CD14-positive monocyte (primary cell): Measurements from ENCODE around the gene FBXO31. TPM values are rescaled to one million over a fixed set of nuclear protein-coding genes. Genes with fewer than 3 reads are reported as not detected.

Experiments used
- DNase-seq, 3 donors: peaks; one replicate each; pipeline ENCODE4 v3.0.0-alpha.2; 2011 to 2022
- H2AFZ ChIP-seq: 2 replicates; pipeline ENCODE4 v1.6.0; 2012; ENCODE audit warnings: mild to moderate bottlenecking, low read depth, low read length, inconsistent platforms; ENCODE audit not compliant: insufficient read depth, poor library complexity, severe bottlenecking
- H3K27ac ChIP-seq, 2 donors: 1 replicate in 1 of 2; 2 replicates in 1 of 2; pipeline ENCODE4 v1.5.1; 2012 to 2013; ENCODE audit warnings: low read length in 2 of 2, control low read depth in 1 of 2, inconsistent platforms in 1 of 2, low read depth in 1 of 2, mild to moderate bottlenecking in 1 of 2
- H3K27me3 ChIP-seq, 2 donors: one replicate each; pipeline versions ENCODE4 v1.6.0 to v1.6.1; 2011 to 2013; ENCODE audit warnings: low read length in 2 of 2; ENCODE audit not compliant: control insufficient read depth in 2 of 2, insufficient read depth in 2 of 2
- H3K36me3 ChIP-seq, 2 donors: replicated peaks in 1 of 2; 1 replicate in 1 of 2; 2 replicates in 1 of 2; pipeline versions ENCODE4 v1.5.1 to v1.6.1; 2012 to 2013; ENCODE audit warnings: low read length in 2 of 2, control low read depth in 1 of 2, inconsistent platforms in 1 of 2, mild to moderate bottlenecking in 1 of 2; ENCODE audit not compliant: insufficient read depth in 2 of 2, control insufficient read depth in 1 of 2
- H3K4me1 ChIP-seq, 2 donors: 1 replicate in 1 of 2; 2 replicates in 1 of 2; pipeline versions ENCODE4 v1.5.1 to v1.6.1; 2012 to 2013; ENCODE audit warnings: low read length in 2 of 2, control low read depth in 1 of 2, inconsistent platforms in 1 of 2, mild to moderate bottlenecking in 1 of 2, moderate library complexity in 1 of 2; ENCODE audit not compliant: insufficient read depth in 2 of 2, control insufficient read depth in 1 of 2
- H3K4me2 ChIP-seq: replicated peaks from 2 replicates; pipeline ENCODE3; 2012; ENCODE audit warnings: low read length, moderate library complexity, mild to moderate bottlenecking; ENCODE audit not compliant: poor library complexity, severe bottlenecking; ENCODE audit errors: extremely low read depth
- H3K4me3 ChIP-seq, 3 experiments: fragments of 200-600 bp in 1 of 3; sonication (generic) in 1 of 3; replicated peaks in 1 of 3; 1 replicate in 2 of 3; 2 replicates in 1 of 3; pipeline ENCODE4 v1.5.1; 2011 to 2013; ENCODE audit warnings: low read length in 3 of 3, mild to moderate bottlenecking in 3 of 3, control low read depth in 2 of 3, low read depth in 2 of 3, inconsistent platforms in 1 of 3, moderate library complexity in 1 of 3
- H3K79me2 ChIP-seq: 2 replicates; pipeline ENCODE4 v1.6.0; 2012; ENCODE audit warnings: mild to moderate bottlenecking, control low read depth, inconsistent platforms, low read length, moderate library complexity; ENCODE audit not compliant: insufficient read depth
- H3K9ac ChIP-seq: 2 replicates; pipeline ENCODE4 v1.6.0; 2017; ENCODE audit warnings: low read length, mild to moderate bottlenecking; ENCODE audit not compliant: insufficient read depth, poor library complexity, severe bottlenecking
- H3K9me3 ChIP-seq, 2 donors: replicated peaks in 1 of 2; 1 replicate in 1 of 2; 2 replicates in 1 of 2; pipeline versions ENCODE4 v1.5.1 to v1.6.1; 2012 to 2013; ENCODE audit warnings: low read length in 2 of 2, control low read depth in 1 of 2; ENCODE audit not compliant: control insufficient read depth in 1 of 2, insufficient read depth in 1 of 2
- H4K20me1 ChIP-seq: 2 replicates; pipeline ENCODE4 v1.6.0; 2012; ENCODE audit warnings: mild to moderate bottlenecking, low read length, control low read depth, moderate library complexity; ENCODE audit not compliant: insufficient read depth
- H3K27ac Mint-ChIP-seq, 7 donors: one replicate each; pipeline ENCODE4 v1.8.0; 2020; ENCODE audit warnings: mild to moderate bottlenecking in 7 of 7, mixed read lengths in 7 of 7, moderate library complexity in 6 of 7, inconsistent platforms in 2 of 7
- H3K27me3 Mint-ChIP-seq, 3 donors: one replicate each; pipeline ENCODE4 v1.8.0; 2021 to 2022; ENCODE audit warnings: low read depth in 3 of 3, mild to moderate bottlenecking in 3 of 3, mixed read lengths in 3 of 3, moderate library complexity in 3 of 3, inconsistent platforms in 1 of 3
- H3K36me3 Mint-ChIP-seq, 2 donors: one replicate each; pipeline ENCODE4 v1.8.0; 2020; ENCODE audit warnings: mixed read lengths in 2 of 2, inconsistent platforms in 1 of 2, mild to moderate bottlenecking in 1 of 2
- H3K4me1 Mint-ChIP-seq: one replicate; pipeline ENCODE4 v1.8.0; 2020; ENCODE audit warnings: mild to moderate bottlenecking, mixed read lengths
- H3K4me3 Mint-ChIP-seq, 2 donors: one replicate each; pipeline ENCODE4 v1.8.0; 2020; ENCODE audit warnings: mild to moderate bottlenecking in 2 of 2, mixed read lengths in 2 of 2, moderate library complexity in 1 of 2
- H3K9me3 Mint-ChIP-seq, 7 donors: one replicate each; pipeline ENCODE4 v1.8.0; 2020 to 2022; ENCODE audit warnings: mixed read lengths in 7 of 7, mild to moderate bottlenecking in 6 of 7, moderate library complexity in 6 of 7, inconsistent platforms in 2 of 7
- WGBS: methylation state at CpG from one replicate; pipeline ENCODE4 v1.1.5; 2013; ENCODE audit warnings: missing lambda C conversion rate; ENCODE audit not compliant: insufficient coverage; 5-methylcytosine and 5-hydroxymethylcytosine counted together
- intact Hi-C, 2 donors: fragments of 100-400 bp; cut with micrococcal nuclease; formaldehyde crosslinking; loops; one replicate each; pipeline versions ENCODE4 v1.15.0 to v1.15.1; 2023
- polyA plus RNA-seq, 3 donors: library from polyadenylated mRNA; depleted of rRNA in 1 of 3; unstranded in 2 of 3; stranded (reverse) in 1 of 3; fragments of 300-500 nt in 2 of 3; fragments of >200 nt in 1 of 3; fragmentation: Illumina TruSeq in 2 of 3; gene quantifications; 1 replicate in 2 of 3; 2 replicates in 1 of 3; pipeline ENCODE4 v1.2.3, GENCODE V29; 2012 to 2021
- TF ChIP-seq, protein P1 (sequence below): fragments of 200-600 bp; IDR thresholded peaks from one replicate; pipeline ENCODE4 v1.8.0; 2022; ENCODE audit warnings: antibody characterized with exemption, mild to moderate bottlenecking

The FBXO31 gene
- polyA plus RNA-seq, 3 donors: 2.0 to 5.6 (median 3.3) TPM

DNA sequence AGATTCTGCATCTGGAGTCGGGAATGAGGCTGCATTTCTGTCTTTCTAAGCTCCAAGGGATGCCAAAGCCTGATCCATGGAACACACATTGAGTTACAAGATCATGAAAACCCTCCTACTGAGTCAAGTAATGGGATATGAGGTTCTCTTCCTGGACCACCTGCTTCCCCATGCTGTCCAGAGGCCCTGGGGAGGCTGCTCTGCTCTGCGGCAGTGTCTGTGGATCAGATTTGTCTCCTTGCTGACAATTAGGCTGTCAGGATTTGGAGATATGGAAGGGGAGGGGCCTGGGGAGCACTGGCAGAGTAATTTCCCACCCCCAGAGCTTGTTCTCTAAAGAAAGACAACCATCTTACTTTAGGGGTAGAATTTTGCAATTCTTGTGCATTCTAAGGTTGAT, 99.4 kb downstream of the FBXO31 start:
- intact Hi-C loops: no loop called here
- no peaks in the 10 kb centered on the region for H4K20me1 ChIP-seq
- peaks cover 0 to 22% (median 15%) of the 10 kb centered on the region in 7 donors for H3K9me3 Mint-ChIP-seq
- no peaks in the 10 kb centered on the region for H3K36me3 Mint-ChIP-seq
- no peak overlapping the region for H3K4me2 ChIP-seq
- H3K27me3 Mint-ChIP-seq: peaks cover 2 to 4% (median 4%) of the 10 kb centered on the region in 3 donors
- H3K4me1 Mint-ChIP-seq: no peaks in the 10 kb centered on the region
- no peaks in the 10 kb centered on the region for H3K36me3 ChIP-seq
- no peak overlapping the region for H2AFZ ChIP-seq
- TF ChIP-seq, protein P1, sequence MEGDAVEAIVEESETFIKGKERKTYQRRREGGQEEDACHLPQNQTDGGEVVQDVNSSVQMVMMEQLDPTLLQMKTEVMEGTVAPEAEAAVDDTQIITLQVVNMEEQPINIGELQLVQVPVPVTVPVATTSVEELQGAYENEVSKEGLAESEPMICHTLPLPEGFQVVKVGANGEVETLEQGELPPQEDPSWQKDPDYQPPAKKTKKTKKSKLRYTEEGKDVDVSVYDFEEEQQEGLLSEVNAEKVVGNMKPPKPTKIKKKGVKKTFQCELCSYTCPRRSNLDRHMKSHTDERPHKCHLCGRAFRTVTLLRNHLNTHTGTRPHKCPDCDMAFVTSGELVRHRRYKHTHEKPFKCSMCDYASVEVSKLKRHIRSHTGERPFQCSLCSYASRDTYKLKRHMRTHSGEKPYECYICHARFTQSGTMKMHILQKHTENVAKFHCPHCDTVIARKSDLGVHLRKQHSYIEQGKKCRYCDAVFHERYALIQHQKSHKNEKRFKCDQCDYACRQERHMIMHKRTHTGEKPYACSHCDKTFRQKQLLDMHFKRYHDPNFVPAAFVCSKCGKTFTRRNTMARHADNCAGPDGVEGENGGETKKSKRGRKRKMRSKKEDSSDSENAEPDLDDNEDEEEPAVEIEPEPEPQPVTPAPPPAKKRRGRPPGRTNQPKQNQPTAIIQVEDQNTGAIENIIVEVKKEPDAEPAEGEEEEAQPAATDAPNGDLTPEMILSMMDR: no peak
- H3K4me1 ChIP-seq: no peaks in the 10 kb centered on the region
- H3K9ac ChIP-seq: no peak overlapping the region
- WGBS: no CpG with 5 or more reads among the region's 2 CpGs
- no peaks in the 10 kb centered on the region for H3K79me2 ChIP-seq
- no peak for DNase-seq
- no peak overlapping the region for H3K4me3 ChIP-seq
- no peaks in the 10 kb centered on the region for H3K27me3 ChIP-seq
- H3K27ac ChIP-seq: no peak overlapping the region
- H3K27ac Mint-ChIP-seq: peak overlapping the region in 1 of 7 donors; percentile 48
- peaks cover 0 to 3% of the 10 kb centered on the region in 2 donors for H3K9me3 ChIP-seq
- H3K4me3 Mint-ChIP-seq: no peak overlapping the region

DNA sequence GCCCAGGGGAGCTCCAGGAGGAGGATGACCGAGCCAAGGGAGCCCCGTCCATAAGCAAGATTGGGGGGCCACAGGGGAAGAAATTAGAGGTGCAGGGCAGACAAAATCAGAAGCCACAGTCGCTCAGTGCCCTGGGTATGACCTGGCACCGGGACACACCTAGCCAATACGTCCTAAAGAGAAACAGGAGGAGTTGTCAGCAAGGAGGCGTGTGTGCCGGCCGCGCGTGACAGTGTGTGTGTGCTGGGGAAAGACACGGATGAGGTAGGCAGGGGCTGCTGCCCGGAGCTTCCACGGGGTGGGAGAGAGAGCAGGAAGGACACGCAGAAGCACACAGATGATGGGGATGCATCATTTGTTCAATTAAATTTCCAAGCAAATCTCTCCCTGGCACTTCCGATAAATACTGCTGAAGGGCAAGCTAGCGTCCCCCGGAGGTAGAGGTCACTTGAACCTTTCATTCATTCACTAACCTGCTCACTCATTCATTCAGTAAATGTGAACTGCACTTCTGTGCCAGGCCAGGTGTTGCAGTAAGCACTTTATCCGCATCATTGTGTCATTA, 104.4 kb downstream of the FBXO31 start:
- H3K36me3 Mint-ChIP-seq: no peaks in the 10 kb centered on the region
- Histone ChIP-seq H3K9ac (no peak overlapping the region), H3K27me3 (no peaks in the 10 kb centered on the region), H3K79me2 (no peaks in the 10 kb centered on the region), H3K9me3 (no peaks in the 10 kb centered on the region), H3K4me3 (no peak overlapping the region), H2AFZ (no peak overlapping the region), H3K4me2 (no peak overlapping the region), H3K4me1 (no peaks in the 10 kb centered on the region), H4K20me1 (no peaks in the 10 kb centered on the region), H3K36me3 (no peaks in the 10 kb centered on the region), H3K27ac (no peak overlapping the region)
- WGBS: 81% methylated on average over 16 of the region's 18 CpGs
- TF ChIP-seq, protein P1: no peak
- intact Hi-C loops: loop anchor here (5.0 kb wide), 1 partner anchor 717 kb away; no protein-coding TSS in a partner anchor
- peak overlapping the region in 1 of 2 donors; percentile 58 for H3K4me3 Mint-ChIP-seq
- peaks cover 7 to 21% (median 15%) of the 10 kb centered on the region in 3 donors for H3K27me3 Mint-ChIP-seq
- DNase-seq: no peak
- H3K9me3 Mint-ChIP-seq: peaks cover 0 to 2% (median 0%) of the 10 kb centered on the region in 7 donors
- peaks cover 4% of the 10 kb centered on the region for H3K4me1 Mint-ChIP-seq
- peak overlapping the region in 1 of 7 donors; percentile 11 for H3K27ac Mint-ChIP-seq
